ENCODE results near the gene GGT5. TPM values are rescaled to one million over a fixed set of nuclear protein-coding genes. Genes with fewer than 3 reads are reported as not detected.
"Not testable (repeated sequence)": the region's sequence is repeated elsewhere in the genome, so short reads cannot be mapped to it uniquely, and the experiment has no call there.

GGT5 gene
- total RNA-seq, 4 donors from 2014 or later = 35.8 to 156 (median 83.7) TPM

DNA sequence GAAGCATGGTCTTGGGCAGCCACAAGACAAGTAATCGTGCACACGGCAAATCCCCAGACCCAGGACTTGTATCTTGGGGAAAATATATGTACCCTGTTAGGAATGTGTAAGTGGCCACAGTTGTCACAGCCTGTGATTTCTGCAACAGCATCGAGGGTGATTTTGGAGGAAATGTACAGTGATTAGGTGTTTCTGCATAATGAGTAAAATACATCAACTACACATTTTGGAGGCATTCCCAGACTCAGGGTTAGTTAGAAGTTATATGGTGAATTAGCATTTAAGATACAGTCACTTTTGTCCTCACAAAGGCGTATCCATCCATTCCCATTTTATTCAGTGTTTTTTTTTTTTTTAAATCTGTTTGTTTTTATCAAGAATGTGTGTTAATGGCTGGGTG, 35.2 kb downstream of the GGT5 start:
- H3K9me3 ChIP-seq = no peaks in the 10 kb centered on the region
- H3K4me3 ChIP-seq = no peak overlapping the region
- H3K27me3 ChIP-seq = no peaks in the 10 kb centered on the region
- TF ChIP-seq POLR2A (IDR thresholded peaks at IDR 0.05) (no peak), EP300 (IDR thresholded peaks at IDR 0.05) (no peak)
- TF ChIP-seq, protein P1, sequence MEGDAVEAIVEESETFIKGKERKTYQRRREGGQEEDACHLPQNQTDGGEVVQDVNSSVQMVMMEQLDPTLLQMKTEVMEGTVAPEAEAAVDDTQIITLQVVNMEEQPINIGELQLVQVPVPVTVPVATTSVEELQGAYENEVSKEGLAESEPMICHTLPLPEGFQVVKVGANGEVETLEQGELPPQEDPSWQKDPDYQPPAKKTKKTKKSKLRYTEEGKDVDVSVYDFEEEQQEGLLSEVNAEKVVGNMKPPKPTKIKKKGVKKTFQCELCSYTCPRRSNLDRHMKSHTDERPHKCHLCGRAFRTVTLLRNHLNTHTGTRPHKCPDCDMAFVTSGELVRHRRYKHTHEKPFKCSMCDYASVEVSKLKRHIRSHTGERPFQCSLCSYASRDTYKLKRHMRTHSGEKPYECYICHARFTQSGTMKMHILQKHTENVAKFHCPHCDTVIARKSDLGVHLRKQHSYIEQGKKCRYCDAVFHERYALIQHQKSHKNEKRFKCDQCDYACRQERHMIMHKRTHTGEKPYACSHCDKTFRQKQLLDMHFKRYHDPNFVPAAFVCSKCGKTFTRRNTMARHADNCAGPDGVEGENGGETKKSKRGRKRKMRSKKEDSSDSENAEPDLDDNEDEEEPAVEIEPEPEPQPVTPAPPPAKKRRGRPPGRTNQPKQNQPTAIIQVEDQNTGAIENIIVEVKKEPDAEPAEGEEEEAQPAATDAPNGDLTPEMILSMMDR (IDR thresholded peaks at IDR 0.05) = no peak
- peaks cover 0 to 28% (median 23%) of the 10 kb centered on the region in 4 donors for H3K4me1 ChIP-seq
- WGBS, 2 donors = 83 to 85% methylated on average over 4 of the region's 4 CpGs
- H3K36me3 ChIP-seq = no peaks in the 10 kb centered on the region
- DNase-seq (ENCODE audit: low spot score in 2 of 2) = no peak
- no peak overlapping the region for H3K27ac ChIP-seq

DNA sequence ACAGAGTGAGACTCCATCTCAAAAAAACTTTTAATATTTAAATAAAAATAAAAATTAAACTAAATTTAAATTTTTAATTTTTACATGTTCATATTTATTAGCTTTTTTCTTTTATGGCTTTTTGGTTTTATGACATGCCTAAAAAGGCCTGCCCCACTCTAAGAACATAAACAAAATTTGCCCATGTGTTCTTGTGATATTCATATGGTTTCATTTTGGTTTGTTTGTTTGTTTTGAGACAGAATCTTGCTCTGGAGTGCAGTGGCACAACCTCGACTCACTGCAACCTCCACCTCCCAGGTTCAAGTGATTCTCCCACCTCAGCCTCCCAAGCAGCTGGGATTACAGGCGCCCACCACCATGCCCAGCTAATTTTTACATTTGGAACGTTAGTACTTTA, 35.9 kb downstream of the GGT5 start:
- Histone ChIP-seq H3K27ac (peak overlapping the region in 1 of 4 donors; percentile 83), H3K36me3 (no peaks in the 10 kb centered on the region), H3K4me1 (peaks cover 0 to 28% (median 23%) of the 10 kb centered on the region in 4 donors), H3K4me3 (no peak overlapping the region), H3K27me3 (no peaks in the 10 kb centered on the region), H3K9me3 (no peaks in the 10 kb centered on the region)
- WGBS, 2 donors = 82 to 91% methylated on average over 3 of the region's 3 CpGs
- DNase-seq (ENCODE audit: low spot score in 2 of 2) = no peak
- TF ChIP-seq EP300 (IDR thresholded peaks at IDR 0.05) (no peak), POLR2A (IDR thresholded peaks at IDR 0.05) (no peak)
- TF ChIP-seq, protein P1 (IDR thresholded peaks at IDR 0.05) = no peak

DNA sequence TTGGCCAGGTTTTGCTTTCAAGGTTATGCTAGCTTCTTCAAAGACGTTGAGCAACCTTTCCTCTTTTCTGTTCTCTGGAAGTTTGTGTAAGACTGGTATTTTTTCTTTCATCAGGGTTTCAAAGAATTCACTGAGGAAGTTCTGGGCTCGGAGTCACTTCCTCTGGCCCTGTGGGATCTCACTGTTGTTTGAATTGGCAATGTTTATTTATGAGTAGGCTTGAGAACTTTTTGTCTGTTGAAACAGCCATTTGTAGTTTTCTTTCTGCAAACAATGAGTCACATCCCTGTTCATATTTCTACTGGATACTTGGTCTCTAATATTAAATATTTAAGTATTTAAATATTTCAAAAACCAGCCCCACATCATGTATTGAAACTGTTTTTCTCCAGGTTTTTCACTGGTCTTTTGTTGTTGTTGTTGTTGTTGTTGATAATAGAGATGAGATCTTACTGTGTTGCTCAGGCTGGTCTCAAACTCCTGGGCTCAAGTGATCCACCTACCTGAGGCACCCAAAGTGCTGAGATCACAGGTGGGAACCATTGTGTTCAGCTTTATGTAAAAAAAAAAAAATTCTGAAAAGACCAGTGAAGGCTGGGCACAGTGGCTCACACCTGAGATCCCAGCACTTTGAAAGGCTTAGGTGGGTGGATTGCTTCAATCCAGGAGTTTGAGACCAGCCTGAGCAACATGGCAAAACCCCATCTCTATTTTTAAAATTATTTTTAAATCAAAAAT, 36.7 kb downstream of the GGT5 start:
- H3K36me3 ChIP-seq = no peaks in the 10 kb centered on the region
- H3K4me3 ChIP-seq = no peak overlapping the region
- 2% methylated on average over 2 of the region's 2 CpGs for WGBS, 2 donors
- peak overlapping the region in 3 of 4 donors; percentile 59 to 83 (median 80) for H3K27ac ChIP-seq
- peaks cover 0 to 28% (median 23%) of the 10 kb centered on the region in 4 donors for H3K4me1 ChIP-seq
- TF ChIP-seq EP300 (IDR thresholded peaks at IDR 0.05) (peak; percentile 50 to 89), POLR2A (IDR thresholded peaks at IDR 0.05) (no peak)
- TF ChIP-seq, protein P1 (IDR thresholded peaks at IDR 0.05) = no peak
- DNase-seq (ENCODE audit: low spot score in 2 of 2) = peak in 1 of 2 donors; percentile 80
- H3K27me3 ChIP-seq = no peaks in the 10 kb centered on the region
- no peaks in the 10 kb centered on the region for H3K9me3 ChIP-seq

DNA sequence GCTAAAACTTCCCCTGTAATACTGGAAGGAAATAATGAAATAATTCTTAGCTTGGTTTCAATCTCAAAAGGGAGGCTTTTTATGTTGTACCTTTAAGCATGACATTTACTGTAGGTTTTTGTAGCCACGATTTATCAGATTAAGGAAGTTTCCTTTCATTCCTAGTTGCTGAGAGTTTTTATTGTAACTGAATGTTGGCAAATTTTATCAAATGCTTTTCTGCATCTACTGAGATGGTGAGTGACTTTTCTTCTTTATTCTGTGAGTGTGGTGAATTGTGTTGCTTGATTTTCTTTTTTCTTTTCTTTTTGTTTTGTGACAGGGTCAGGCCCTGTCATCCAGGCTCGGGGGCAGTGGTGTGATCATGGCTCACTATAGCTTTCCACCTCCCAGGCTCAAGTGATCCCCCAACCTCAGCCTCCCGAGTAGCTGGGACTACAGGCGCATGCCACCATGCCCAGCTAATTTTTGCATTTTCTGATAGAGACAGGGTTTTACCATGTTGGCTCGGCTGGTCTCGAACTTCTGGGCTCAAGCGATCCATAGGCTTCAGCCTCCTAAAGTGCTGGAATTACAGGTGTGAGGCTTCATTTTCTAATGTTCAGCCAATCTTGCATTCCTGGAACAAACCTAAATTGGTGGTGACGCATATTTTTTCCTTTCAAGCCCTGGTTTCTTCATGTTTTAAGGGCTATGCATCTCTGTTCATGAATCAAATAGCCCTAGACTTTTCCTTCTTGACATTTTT, 37.4 kb downstream of the GGT5 start:
- Histone ChIP-seq H3K4me3 (no peak overlapping the region), H3K9me3 (no peaks in the 10 kb centered on the region), H3K36me3 (no peaks in the 10 kb centered on the region), H3K4me1 (peaks cover 0 to 28% (median 23%) of the 10 kb centered on the region in 4 donors), H3K27ac (peak overlapping the region in 3 of 4 donors; percentile 59 to 83 (median 76)), H3K27me3 (no peaks in the 10 kb centered on the region)
- TF ChIP-seq, protein P1 (IDR thresholded peaks at IDR 0.05) = no peak
- 62% methylated on average over 8 of the region's 8 CpGs for WGBS, 2 donors
- DNase-seq (ENCODE audit: low spot score in 2 of 2) = no peak

DNA sequence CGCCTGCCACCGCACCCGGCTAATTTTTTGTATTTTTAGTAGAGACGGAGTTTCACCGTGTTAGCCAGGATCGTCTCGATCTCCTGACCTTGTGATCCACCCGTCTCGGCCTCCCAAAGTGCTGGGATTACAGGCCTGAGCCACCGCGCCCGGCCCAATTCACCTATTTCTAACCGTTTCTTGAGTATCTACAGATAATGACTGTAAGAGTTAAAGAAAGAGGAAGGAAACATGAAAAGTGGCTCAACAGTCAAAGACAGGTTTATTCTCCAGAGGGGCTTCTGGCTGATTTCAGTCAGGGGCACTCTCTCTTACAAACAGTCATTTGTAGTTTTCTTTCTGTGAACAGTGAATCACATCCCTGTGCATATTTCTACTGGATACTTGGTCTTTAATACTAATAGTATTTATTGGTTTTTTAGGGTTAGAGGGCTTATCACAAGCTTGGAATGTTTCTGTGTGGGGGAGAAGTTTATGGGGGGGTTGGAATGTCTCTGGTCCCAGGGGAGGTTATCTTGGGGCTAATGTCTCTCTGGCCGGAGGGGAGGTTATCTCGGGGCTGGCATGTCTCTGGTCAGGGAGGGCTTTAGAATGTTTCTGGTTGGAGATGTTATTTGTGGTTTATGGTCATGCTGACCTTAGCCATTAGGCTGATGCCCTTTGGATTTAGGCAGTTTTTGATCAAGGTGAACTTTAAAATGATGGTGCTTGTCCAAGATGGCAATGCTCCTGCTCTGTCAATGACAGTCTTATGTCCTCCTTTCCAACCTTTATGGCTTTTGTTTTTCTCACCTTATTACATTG, 38.2 kb downstream of the GGT5 start:
- 79 to 84% methylated on average over 15 of the region's 15 CpGs for WGBS, 2 donors
- peak overlapping the region in 3 of 4 donors; percentile 59 to 83 (median 76) for H3K27ac ChIP-seq

More for the DNA sequence above, 38.2 kb downstream of the GGT5 start:
- peaks cover 0 to 28% (median 23%) of the 10 kb centered on the region in 4 donors for H3K4me1 ChIP-seq
- H3K27me3 ChIP-seq; H3K36me3 ChIP-seq; H3K4me3 ChIP-seq; DNase-seq (ENCODE audit: low spot score in 2 of 2); H3K9me3 ChIP-seq: not testable (repeated sequence)

Measured in tibial nerve (tissue), 4 donors.